Measurements from ENCODE around the gene BHMT2.
A peak's percentile ranks its signal among the peaks of the same experiment; 100 is the strongest.

BHMT2 gene

DNA sequence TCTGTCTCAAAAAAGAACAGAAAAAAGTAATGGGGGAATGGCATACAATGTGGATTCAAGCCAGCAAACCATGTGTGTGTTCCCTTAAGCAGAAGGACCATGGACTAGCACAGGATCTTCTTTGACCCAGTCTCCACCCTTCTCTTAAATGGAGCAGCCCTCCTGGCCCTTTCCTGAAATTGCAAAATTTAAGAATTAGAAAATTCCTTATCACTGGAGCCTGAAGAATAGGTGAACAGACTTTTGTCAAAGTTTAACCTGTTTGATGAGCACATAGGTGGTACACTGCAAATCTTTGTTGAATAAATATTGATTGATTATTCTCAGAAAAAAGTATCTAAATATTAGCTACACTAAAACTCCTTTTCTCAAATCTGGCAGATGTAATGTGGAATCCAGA, 12.7 kb upstream of the BHMT2 start:
- in situ Hi-C loops (cut with MboI; ENCODE audit: low sequenced_read_pairs, unreplicated experiment) = no loop called here
- no peak for DNase-seq (ENCODE audit: low spot score)
- TF ChIP-seq, protein P1, sequence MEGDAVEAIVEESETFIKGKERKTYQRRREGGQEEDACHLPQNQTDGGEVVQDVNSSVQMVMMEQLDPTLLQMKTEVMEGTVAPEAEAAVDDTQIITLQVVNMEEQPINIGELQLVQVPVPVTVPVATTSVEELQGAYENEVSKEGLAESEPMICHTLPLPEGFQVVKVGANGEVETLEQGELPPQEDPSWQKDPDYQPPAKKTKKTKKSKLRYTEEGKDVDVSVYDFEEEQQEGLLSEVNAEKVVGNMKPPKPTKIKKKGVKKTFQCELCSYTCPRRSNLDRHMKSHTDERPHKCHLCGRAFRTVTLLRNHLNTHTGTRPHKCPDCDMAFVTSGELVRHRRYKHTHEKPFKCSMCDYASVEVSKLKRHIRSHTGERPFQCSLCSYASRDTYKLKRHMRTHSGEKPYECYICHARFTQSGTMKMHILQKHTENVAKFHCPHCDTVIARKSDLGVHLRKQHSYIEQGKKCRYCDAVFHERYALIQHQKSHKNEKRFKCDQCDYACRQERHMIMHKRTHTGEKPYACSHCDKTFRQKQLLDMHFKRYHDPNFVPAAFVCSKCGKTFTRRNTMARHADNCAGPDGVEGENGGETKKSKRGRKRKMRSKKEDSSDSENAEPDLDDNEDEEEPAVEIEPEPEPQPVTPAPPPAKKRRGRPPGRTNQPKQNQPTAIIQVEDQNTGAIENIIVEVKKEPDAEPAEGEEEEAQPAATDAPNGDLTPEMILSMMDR (IDR thresholded peaks at IDR 0.05; ENCODE audit: borderline replicate concordance, control extremely low read depth, extremely low read depth, insufficient read depth, missing control alignments) = no peak

DNA sequence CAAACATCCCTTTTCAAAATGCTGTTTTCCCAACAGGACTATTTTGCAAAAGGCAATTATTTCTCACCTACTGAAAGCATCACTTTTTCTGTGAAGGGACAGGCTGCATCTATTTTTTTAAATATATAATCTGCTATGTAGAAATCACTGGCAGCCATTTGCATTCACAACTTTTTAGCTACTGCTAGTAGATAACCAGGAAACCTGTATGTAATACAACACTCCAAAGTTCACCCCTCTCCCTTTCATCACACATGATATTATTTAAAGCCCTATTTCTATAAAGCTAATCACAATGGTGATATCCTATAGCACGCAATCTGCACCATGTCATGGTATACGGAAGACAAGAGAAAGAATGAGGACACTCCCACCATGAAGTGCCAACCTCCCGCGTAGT, 9.9 kb upstream of the BHMT2 start:
- TF ChIP-seq, protein P1 (IDR thresholded peaks at IDR 0.05; ENCODE audit: borderline replicate concordance, control extremely low read depth, extremely low read depth, insufficient read depth, missing control alignments) = no peak
- DNase-seq (ENCODE audit: low spot score) = no peak
- in situ Hi-C loops (cut with MboI; ENCODE audit: low sequenced_read_pairs, unreplicated experiment) = no loop called here

GRCh38 chr5:79062436-79062835, 7.1 kb upstream of the BHMT2 start:
- in situ Hi-C loops (cut with MboI; ENCODE audit: low sequenced_read_pairs, unreplicated experiment) = no loop called here
- DNase-seq (ENCODE audit: low spot score) = no peak

DNA sequence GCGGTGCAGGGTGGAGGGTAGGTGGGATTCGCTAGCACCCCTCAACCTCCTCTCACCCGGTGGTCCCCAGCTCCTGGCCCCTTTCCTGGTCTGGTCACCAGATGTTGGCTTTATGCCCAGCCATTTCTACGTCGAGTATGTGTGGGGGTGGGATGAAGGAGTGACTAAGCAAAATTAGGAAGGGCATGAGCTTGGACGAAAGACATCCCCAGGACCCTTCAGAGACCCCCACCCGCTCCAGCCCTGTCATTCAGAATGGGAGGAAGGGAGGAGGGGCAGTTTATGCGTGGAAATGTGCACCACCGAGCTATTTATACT, 742 bp downstream of the BHMT2 start:
- DNase-seq (ENCODE audit: low spot score) = peak; percentile 16
- in situ Hi-C loops (cut with MboI; ENCODE audit: low sequenced_read_pairs, unreplicated experiment) = no loop called here
- TF ChIP-seq, protein P1 (IDR thresholded peaks at IDR 0.05; ENCODE audit: borderline replicate concordance, control extremely low read depth, extremely low read depth, insufficient read depth, missing control alignments) = no peak

More at GRCh38 chr5:79062436-79062835, 7.1 kb upstream of the BHMT2 start:
- TF ChIP-seq, protein P1 (IDR thresholded peaks at IDR 0.05; ENCODE audit: borderline replicate concordance, control extremely low read depth, extremely low read depth, insufficient read depth, missing control alignments) = no peak

- no peak for DNase-seq (ENCODE audit: low spot score)
- TF ChIP-seq, protein P1 (IDR thresholded peaks at IDR 0.05; ENCODE audit: borderline replicate concordance, control extremely low read depth, extremely low read depth, insufficient read depth, missing control alignments) = no peak
- in situ Hi-C loops (cut with MboI; ENCODE audit: low sequenced_read_pairs, unreplicated experiment) = no loop called here
Measured at GRCh38 chr5:79074641-79075040, 5.1 kb downstream of the BHMT2 start.

DNA sequence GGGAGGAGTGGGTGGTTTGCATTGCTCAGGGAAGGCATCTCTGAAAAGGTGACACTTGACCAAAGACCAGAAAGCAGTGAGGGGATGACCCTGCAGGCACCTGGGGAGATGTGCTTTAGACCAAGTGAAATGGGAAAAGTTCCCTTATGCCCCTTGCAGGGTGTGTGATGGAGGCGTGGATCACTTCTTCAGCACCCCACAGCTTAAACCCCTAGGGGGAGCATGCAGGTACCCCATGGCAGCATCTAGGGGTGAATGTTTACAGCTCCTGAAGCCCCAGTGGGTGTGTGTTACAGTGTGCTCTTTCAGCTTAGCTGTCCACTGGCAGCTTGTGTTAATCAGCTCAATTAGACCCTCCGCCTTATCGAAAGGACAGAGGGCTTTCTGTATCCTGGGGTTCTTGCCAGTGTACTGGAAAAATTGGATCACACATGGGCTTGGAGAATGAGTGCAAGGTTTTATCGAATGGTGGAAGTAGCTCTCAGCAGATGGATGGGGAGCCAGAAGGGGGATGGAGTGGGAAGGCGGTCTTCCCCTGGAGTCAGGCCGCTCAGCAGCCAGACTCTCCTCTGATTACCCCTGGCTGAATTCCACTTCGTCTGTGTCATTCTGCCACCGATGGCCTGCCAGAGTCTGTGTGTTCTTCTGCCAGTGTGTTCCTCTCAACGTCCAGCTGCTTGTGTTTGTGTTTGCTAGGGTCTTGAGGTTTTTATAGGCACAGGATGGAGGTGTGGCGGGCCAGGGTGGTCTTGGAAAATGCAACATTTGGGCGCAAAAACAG, 6.3 kb downstream of the BHMT2 start:
- TF ChIP-seq, protein P1 (IDR thresholded peaks at IDR 0.05; ENCODE audit: borderline replicate concordance, control extremely low read depth, extremely low read depth, insufficient read depth, missing control alignments) = no peak
- DNase-seq (ENCODE audit: low spot score) = no peak
- in situ Hi-C loops (cut with MboI; ENCODE audit: low sequenced_read_pairs, unreplicated experiment) = no loop called here

All from GM13976 (cell line).